Measurements from ENCODE around the gene MAPK8IP3. TPM values are rescaled to one million over a fixed set of nuclear protein-coding genes. Genes with fewer than 3 reads are reported as not detected.

MAPK8IP3 gene
- total RNA-seq, 1 experiment from 2014 or later, result 41.1 TPM

- TF ChIP-seq EZH2 (IDR thresholded peaks at IDR 0.05; ENCODE audit: low read length, unreplicated experiment) (no peak), EZH2phosphoT487 (IDR thresholded peaks at IDR 0.05; ENCODE audit: borderline replicate concordance, low read length) (no peak), CTCF (conservative IDR thresholded peaks at IDR 0.05; ENCODE audit: low read depth, low read length) (no peak)
- ChIA-PET POLR2A (ENCODE audit: unreplicated experiment) (no interaction called here), CTCF (no interaction called here)
- Histone ChIP-seq H3K4me2 (ENCODE audit: low read length) (no peak overlapping the region), H2AFZ (ENCODE audit: low read length) (no peak overlapping the region), H3K4me3 (ENCODE audit: low read length) (no peak overlapping the region), H3K9me3 (ENCODE audit: low read length) (no peaks in the 10 kb centered on the region), H3F3A (ENCODE audit: low read length, unreplicated experiment) (no peaks in the 10 kb centered on the region), H3K79me2 (ENCODE audit: low read length) (no peaks in the 10 kb centered on the region), H3K9me2 (replicated peaks; ENCODE audit: low read length) (no peaks in the 10 kb centered on the region), H3K9ac (ENCODE audit: low read length) (no peak overlapping the region), H3K4me1 (ENCODE audit: insufficient read depth, low read length) (no peaks in the 10 kb centered on the region), H3K27ac (ENCODE audit: low read length) (no peak overlapping the region), H4K20me1 (ENCODE audit: low read length) (no peaks in the 10 kb centered on the region), H3K27me3 (ENCODE audit: low read length) (no peaks in the 10 kb centered on the region), H3K36me3 (ENCODE audit: low read depth, low read length) (no peaks in the 10 kb centered on the region)
- ATAC-seq, result no peak
- intact Hi-C loops (cut with micrococcal nuclease), result no loop called here
- DNase-seq, result no peak
- BruUV-seq (replicated peaks), result no TSS peak
These were observed 86.2 kb downstream of the MAPK8IP3 start for GRCh38 chr16:1791943-1792812.

GRCh38 chr16:1792836-1793577, 87.0 kb downstream of the MAPK8IP3 start:
- CTCF ChIA-PET, result no interaction called here

More at GRCh38 chr16:1792836-1793577, 87.0 kb downstream of the MAPK8IP3 start:
- no peak for DNase-seq
- Histone ChIP-seq H3K4me1 (ENCODE audit: insufficient read depth, low read length) (no peaks in the 10 kb centered on the region), H4K20me1 (ENCODE audit: low read length) (no peaks in the 10 kb centered on the region), H3K36me3 (ENCODE audit: low read depth, low read length) (no peaks in the 10 kb centered on the region), H3K27me3 (ENCODE audit: low read length) (no peaks in the 10 kb centered on the region), H2AFZ (ENCODE audit: low read length) (no peak overlapping the region), H3K9ac (ENCODE audit: low read length) (no peak overlapping the region), H3K4me3 (ENCODE audit: low read length) (no peak overlapping the region), H3K9me2 (replicated peaks; ENCODE audit: low read length) (no peaks in the 10 kb centered on the region), H3F3A (ENCODE audit: low read length, unreplicated experiment) (no peaks in the 10 kb centered on the region), H3K79me2 (ENCODE audit: low read length) (no peaks in the 10 kb centered on the region), H3K4me2 (ENCODE audit: low read length) (no peak overlapping the region), H3K27ac (ENCODE audit: low read length) (no peak overlapping the region), H3K9me3 (ENCODE audit: low read length) (no peaks in the 10 kb centered on the region)
- intact Hi-C loops (cut with micrococcal nuclease), result no loop called here
- POLR2A ChIA-PET (ENCODE audit: unreplicated experiment), result no interaction called here
- ATAC-seq, result no peak
- TF ChIP-seq EZH2 (IDR thresholded peaks at IDR 0.05; ENCODE audit: low read length, unreplicated experiment), result no peak
- no peak for TF ChIP-seq CTCF (conservative IDR thresholded peaks at IDR 0.05; ENCODE audit: low read depth, low read length)
- no peak for TF ChIP-seq EZH2phosphoT487 (IDR thresholded peaks at IDR 0.05; ENCODE audit: borderline replicate concordance, low read length)
- no TSS peak for BruUV-seq (replicated peaks)
